HL-60 (cell line): ENCODE results near the gene TRABD.

Source experiments
- DNase-seq, 2 experiments: peaks; one replicate each; pipeline ENCODE4 v3.0.0-alpha.2; 2010 to 2020; ENCODE audit warnings: low read depth in 1 of 2, low spot score in 1 of 2
- H3K27ac ChIP-seq: fragments of 250-450 bp; sonication (Bioruptor Pico); replicated peaks from 2 replicates; pipeline ENCODE4 v1.5.1; 2020; ENCODE audit warnings: mild to moderate bottlenecking, moderate library complexity
- H3K27me3 ChIP-seq: fragments of 250-450 bp; sonication (Bioruptor Pico); 2 replicates; pipeline ENCODE4 v1.5.1; 2021; ENCODE audit warnings: mild to moderate bottlenecking, moderate library complexity; ENCODE audit not compliant: insufficient read depth, poor library complexity, severe bottlenecking
- H3K4me3 ChIP-seq: replicated peaks from 2 replicates; pipeline ENCODE4 v1.5.1; 2011; ENCODE audit warnings: mild to moderate bottlenecking, control low read depth, low read length; ENCODE audit not compliant: insufficient read depth
- CTCF ChIP-seq: IDR thresholded peaks from one replicate; pipeline ENCODE4 v1.5.1; 2011; ENCODE audit warnings: low read length, control low read depth, inconsistent platforms; ENCODE audit not compliant: insufficient read depth
- GABPA ChIP-seq: IDR thresholded peaks from 2 replicates; pipeline ENCODE4 v1.6.1; 2012; ENCODE audit warnings: low read depth
- POLR2AphosphoS5 ChIP-seq: IDR thresholded peaks from 2 replicates; pipeline ENCODE4 v1.6.1; 2012; ENCODE audit warnings: low read depth
- REST ChIP-seq: IDR thresholded peaks from 2 replicates; pipeline ENCODE4 v1.6.1; 2012; ENCODE audit warnings: low read depth; ENCODE audit not compliant: insufficient replicate concordance
- SPI1 ChIP-seq: IDR thresholded peaks from 2 replicates; pipeline ENCODE4 v1.6.1; 2012; ENCODE audit warnings: low read depth, mild to moderate bottlenecking, borderline replicate concordance

The TRABD gene

DNA sequence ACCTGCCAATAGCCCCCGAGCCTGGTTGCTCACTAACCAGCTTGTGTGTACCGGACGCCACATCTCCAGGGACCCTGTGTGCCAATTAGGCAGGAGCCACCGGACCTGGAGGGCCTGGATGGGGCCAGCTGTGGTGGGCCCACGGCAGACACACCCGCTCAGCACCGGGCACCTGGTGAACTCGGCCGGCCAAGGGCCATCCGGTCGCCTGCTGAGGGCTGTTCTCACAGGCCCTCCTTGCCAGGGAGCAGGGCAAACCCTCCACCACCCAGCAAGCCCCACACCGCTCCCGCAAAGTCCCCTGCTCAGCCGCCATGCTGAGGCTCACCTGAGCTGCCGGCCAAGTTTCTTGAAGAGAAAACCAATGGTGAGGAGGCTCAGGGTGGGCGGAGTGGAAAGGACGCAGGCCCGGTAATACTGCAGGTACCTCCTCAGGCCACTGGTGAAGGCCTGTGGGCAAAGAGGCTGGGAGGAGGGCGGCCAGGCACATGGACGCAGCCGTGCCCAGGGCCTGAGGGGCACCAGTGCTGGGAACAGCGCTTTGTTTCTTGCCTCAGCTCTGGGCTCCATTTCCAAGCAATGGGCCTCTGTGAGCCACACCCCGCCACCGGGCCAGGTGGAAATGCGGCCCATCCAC is 42.0 kb downstream of the TRABD start:
- no peak overlapping the region for H3K4me3 ChIP-seq
- H3K27me3 ChIP-seq = no peaks in the 10 kb centered on the region
- DNase-seq = no peak
- H3K27ac ChIP-seq = no peak overlapping the region
- TF ChIP-seq REST = no peak
- TF ChIP-seq POLR2AphosphoS5 = no peak
- no peak for TF ChIP-seq SPI1
- no peak for TF ChIP-seq CTCF
- no peak for TF ChIP-seq GABPA

GRCh38 chr22:50228366-50228765 is 42.7 kb downstream of the TRABD start:
- DNase-seq = no peak
- TF ChIP-seq SPI1 (no peak), CTCF (no peak), POLR2AphosphoS5 (no peak), GABPA (no peak), REST (no peak)
- H3K4me3 ChIP-seq = no peak overlapping the region
- no peak overlapping the region for H3K27ac ChIP-seq
- H3K27me3 ChIP-seq = no peaks in the 10 kb centered on the region

DNA sequence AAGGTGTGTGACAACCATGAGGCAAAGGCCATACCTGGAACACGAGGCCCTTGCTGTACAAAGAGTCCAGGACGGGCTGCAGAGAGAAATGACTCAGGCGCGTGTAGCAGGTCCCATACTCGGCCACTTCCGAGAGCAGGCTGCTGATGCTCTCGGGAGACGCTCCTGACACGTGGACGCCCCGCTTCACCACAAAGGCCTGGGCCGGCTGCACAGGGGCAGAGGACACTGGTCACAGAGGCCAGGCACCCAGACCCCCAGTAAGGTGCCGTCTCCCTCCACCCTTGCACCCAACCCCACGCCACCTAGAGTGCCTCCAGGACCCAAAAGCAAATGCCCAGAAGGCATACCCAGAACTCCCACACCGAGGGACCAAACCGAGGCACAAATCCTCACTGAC is 43.7 kb downstream of the TRABD start:
- no peak for TF ChIP-seq CTCF
- no peak for TF ChIP-seq POLR2AphosphoS5
- TF ChIP-seq GABPA = no peak
- TF ChIP-seq SPI1 = no peak
- no peak for TF ChIP-seq REST
- H3K27me3 ChIP-seq = no peaks in the 10 kb centered on the region
- DNase-seq = no peak
- no peak overlapping the region for H3K4me3 ChIP-seq
- no peak overlapping the region for H3K27ac ChIP-seq
